Body of pancreas (tissue), 4 donors: ENCODE results near the gene ZNF106.

Experiments used
- POLR2A ChIP-seq, 3 donors: fragments of 450-650 bp; IDR thresholded peaks; one replicate each; pipeline ENCODE4 v1.6.1; 2016; ENCODE audit warnings: antibody characterized with exemption in 3 of 3, mild to moderate bottlenecking in 2 of 3
- TF ChIP-seq, protein P1 (sequence below), 7 experiments: fragments of 450-650 bp in 4 of 7; fragments of 200-600 bp in 3 of 7; sonication (generic) in 3 of 7; IDR thresholded peaks; one replicate each; pipeline ENCODE4 v1.5.1; 2016 to 2019; ENCODE audit warnings: antibody characterized with exemption in 7 of 7

DNA sequence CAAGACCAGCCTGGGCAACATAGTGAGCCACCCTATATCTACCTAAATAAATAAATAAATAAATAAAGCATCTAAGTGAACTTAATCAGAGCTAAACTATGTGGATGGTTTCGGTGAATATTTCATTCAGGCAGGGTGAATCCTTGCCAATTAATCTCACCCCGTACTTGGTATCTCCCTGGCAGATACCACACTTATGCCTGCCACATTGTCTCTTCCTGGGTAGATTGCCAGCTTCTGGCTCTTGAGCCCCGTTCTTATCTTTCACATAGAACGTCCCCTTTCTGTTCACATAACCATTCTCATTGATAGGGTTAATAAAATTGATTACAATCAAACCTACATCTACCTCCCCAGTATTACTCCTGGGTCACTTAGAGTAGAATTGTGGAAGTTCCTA, 11.5 kb upstream of the ZNF106 start:
- TF ChIP-seq, protein P1, sequence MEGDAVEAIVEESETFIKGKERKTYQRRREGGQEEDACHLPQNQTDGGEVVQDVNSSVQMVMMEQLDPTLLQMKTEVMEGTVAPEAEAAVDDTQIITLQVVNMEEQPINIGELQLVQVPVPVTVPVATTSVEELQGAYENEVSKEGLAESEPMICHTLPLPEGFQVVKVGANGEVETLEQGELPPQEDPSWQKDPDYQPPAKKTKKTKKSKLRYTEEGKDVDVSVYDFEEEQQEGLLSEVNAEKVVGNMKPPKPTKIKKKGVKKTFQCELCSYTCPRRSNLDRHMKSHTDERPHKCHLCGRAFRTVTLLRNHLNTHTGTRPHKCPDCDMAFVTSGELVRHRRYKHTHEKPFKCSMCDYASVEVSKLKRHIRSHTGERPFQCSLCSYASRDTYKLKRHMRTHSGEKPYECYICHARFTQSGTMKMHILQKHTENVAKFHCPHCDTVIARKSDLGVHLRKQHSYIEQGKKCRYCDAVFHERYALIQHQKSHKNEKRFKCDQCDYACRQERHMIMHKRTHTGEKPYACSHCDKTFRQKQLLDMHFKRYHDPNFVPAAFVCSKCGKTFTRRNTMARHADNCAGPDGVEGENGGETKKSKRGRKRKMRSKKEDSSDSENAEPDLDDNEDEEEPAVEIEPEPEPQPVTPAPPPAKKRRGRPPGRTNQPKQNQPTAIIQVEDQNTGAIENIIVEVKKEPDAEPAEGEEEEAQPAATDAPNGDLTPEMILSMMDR (IDR thresholded peaks at IDR 0.05): no peak
- TF ChIP-seq POLR2A (IDR thresholded peaks at IDR 0.05): no peak
